Suprapubic skin (tissue), 3 donors: ENCODE data around the gene PIKFYVE.

Source experiments
- CTCF ChIP-seq, 2 donors: fragments of 200-600 bp in 1 of 2; fragments of 450-650 bp in 1 of 2; sonication (generic) in 1 of 2; IDR thresholded peaks; one replicate each; pipeline ENCODE4 v1.5.1; 2016 to 2019; ENCODE audit warnings: antibody characterized with exemption in 2 of 2, mild to moderate bottlenecking in 1 of 2, moderate library complexity in 1 of 2
- EP300 ChIP-seq: sonication (generic); formaldehyde crosslinking; IDR thresholded peaks from one replicate; pipeline ENCODE4 v1.6.1; 2017; ENCODE audit warnings: antibody characterized with exemption
- POLR2A ChIP-seq, 2 donors: fragments of 450-650 bp; IDR thresholded peaks; one replicate each; pipeline ENCODE4 v1.6.1; 2017; ENCODE audit warnings: antibody characterized with exemption in 2 of 2, mild to moderate bottlenecking in 2 of 2, moderate library complexity in 2 of 2

GRCh38 chr2:208315081-208315788 lies 49.2 kb downstream of the PIKFYVE start:
- TF ChIP-seq CTCF (IDR thresholded peaks at IDR 0.05) (no peak), EP300 (no peak), POLR2A (IDR thresholded peaks at IDR 0.05) (no peak)
